ENCODE data around the gene RAPGEF5.

RAPGEF5 gene

GRCh38 chr7:22361320-22361719 lies 4.4 kb upstream of the RAPGEF5 start:
- Histone ChIP-seq H3K36me3 (ENCODE audit: insufficient read depth, low read length) (no peaks in the 10 kb centered on the region), H3K27ac (ENCODE audit: low read depth, low read length) (no peak overlapping the region), H3K27me3 (ENCODE audit: insufficient read depth, low read length) (peaks cover 5% of the 10 kb centered on the region), H3K4me1 (ENCODE audit: control insufficient read depth, insufficient read depth, low read length, unreplicated experiment) (no peaks in the 10 kb centered on the region), H3K4me3 (ENCODE audit: low read depth, low read length) (no peak overlapping the region), H3K79me2 (ENCODE audit: control insufficient read depth, insufficient read depth, low read length, unreplicated experiment) (no peaks in the 10 kb centered on the region), H2AFZ (ENCODE audit: low read length, unreplicated experiment) (no peak overlapping the region)

GRCh38 chr7:22358820-22359697 lies 2.1 kb upstream of the RAPGEF5 start:
- Histone ChIP-seq H2AFZ (ENCODE audit: low read length, unreplicated experiment) (no peak overlapping the region), H3K27me3 (ENCODE audit: insufficient read depth, low read length) (peaks cover 22% of the 10 kb centered on the region), H3K79me2 (ENCODE audit: control insufficient read depth, insufficient read depth, low read length, unreplicated experiment) (no peaks in the 10 kb centered on the region), H3K27ac (ENCODE audit: low read depth, low read length) (no peak overlapping the region), H3K4me3 (ENCODE audit: low read depth, low read length) (no peak overlapping the region), H3K36me3 (ENCODE audit: insufficient read depth, low read length) (no peaks in the 10 kb centered on the region), H3K4me1 (ENCODE audit: control insufficient read depth, insufficient read depth, low read length, unreplicated experiment) (no peaks in the 10 kb centered on the region)

- Histone ChIP-seq H3K27me3 (ENCODE audit: insufficient read depth, low read length) (peaks cover 24% of the 10 kb centered on the region), H3K36me3 (ENCODE audit: insufficient read depth, low read length) (no peaks in the 10 kb centered on the region), H2AFZ (ENCODE audit: low read length, unreplicated experiment) (no peak overlapping the region), H3K4me3 (ENCODE audit: low read depth, low read length) (peak overlapping the region; percentile 66; the same call in 1 of the 2 replicates), H3K4me1 (ENCODE audit: control insufficient read depth, insufficient read depth, low read length, unreplicated experiment) (no peaks in the 10 kb centered on the region), H3K27ac (ENCODE audit: low read depth, low read length) (no peak overlapping the region), H3K79me2 (ENCODE audit: control insufficient read depth, insufficient read depth, low read length, unreplicated experiment) (no peaks in the 10 kb centered on the region)
Measured at GRCh38 chr7:22357311-22358175, 589 bp upstream of the RAPGEF5 start.

- Histone ChIP-seq H3K36me3 (ENCODE audit: insufficient read depth, low read length) (no peaks in the 10 kb centered on the region), H3K4me3 (ENCODE audit: low read depth, low read length) (peak overlapping the region; percentile 66), H2AFZ (ENCODE audit: low read length, unreplicated experiment) (no peak overlapping the region), H3K4me1 (ENCODE audit: control insufficient read depth, insufficient read depth, low read length, unreplicated experiment) (peaks cover 1% of the 10 kb centered on the region), H3K79me2 (ENCODE audit: control insufficient read depth, insufficient read depth, low read length, unreplicated experiment) (no peaks in the 10 kb centered on the region), H3K27me3 (ENCODE audit: insufficient read depth, low read length) (peaks cover 26% of the 10 kb centered on the region), H3K27ac (ENCODE audit: low read depth, low read length) (no peak overlapping the region)
Measured at GRCh38 chr7:22356010-22356691, 803 bp downstream of the RAPGEF5 start.

GRCh38 chr7:22355620-22356009 lies 1.3 kb downstream of the RAPGEF5 start:
- no peak overlapping the region; the same call in 1 of the 2 replicates for H3K4me3 ChIP-seq (ENCODE audit: low read depth, low read length)
- H3K36me3 ChIP-seq (ENCODE audit: insufficient read depth, low read length): no peaks in the 10 kb centered on the region
- H3K4me1 ChIP-seq (ENCODE audit: control insufficient read depth, insufficient read depth, low read length, unreplicated experiment): peaks cover 7% of the 10 kb centered on the region
- H2AFZ ChIP-seq (ENCODE audit: low read length, unreplicated experiment): no peak overlapping the region
- peaks cover 26% of the 10 kb centered on the region for H3K27me3 ChIP-seq (ENCODE audit: insufficient read depth, low read length)
- no peaks in the 10 kb centered on the region for H3K79me2 ChIP-seq (ENCODE audit: control insufficient read depth, insufficient read depth, low read length, unreplicated experiment)
- H3K27ac ChIP-seq (ENCODE audit: low read depth, low read length): no peak overlapping the region

- H2AFZ ChIP-seq (ENCODE audit: low read length, unreplicated experiment): no peak overlapping the region
- H3K27ac ChIP-seq (ENCODE audit: low read depth, low read length): no peak overlapping the region
- H3K4me3 ChIP-seq (ENCODE audit: low read depth, low read length): no peak overlapping the region
- peaks cover 9% of the 10 kb centered on the region for H3K4me1 ChIP-seq (ENCODE audit: control insufficient read depth, insufficient read depth, low read length, unreplicated experiment)
- no peaks in the 10 kb centered on the region for H3K36me3 ChIP-seq (ENCODE audit: insufficient read depth, low read length)
- no peaks in the 10 kb centered on the region for H3K79me2 ChIP-seq (ENCODE audit: control insufficient read depth, insufficient read depth, low read length, unreplicated experiment)
- peaks cover 26% of the 10 kb centered on the region for H3K27me3 ChIP-seq (ENCODE audit: insufficient read depth, low read length)
Measured at GRCh38 chr7:22354462-22354861, 2.5 kb downstream of the RAPGEF5 start.

GRCh38 chr7:22352887-22353286 lies 4.1 kb downstream of the RAPGEF5 start:
- Histone ChIP-seq H3K27ac (ENCODE audit: low read depth, low read length) (no peak overlapping the region), H3K4me1 (ENCODE audit: control insufficient read depth, insufficient read depth, low read length, unreplicated experiment) (peaks cover 9% of the 10 kb centered on the region), H2AFZ (ENCODE audit: low read length, unreplicated experiment) (no peak overlapping the region), H3K27me3 (ENCODE audit: insufficient read depth, low read length) (peaks cover 26% of the 10 kb centered on the region), H3K36me3 (ENCODE audit: insufficient read depth, low read length) (no peaks in the 10 kb centered on the region), H3K4me3 (ENCODE audit: low read depth, low read length) (no peak overlapping the region), H3K79me2 (ENCODE audit: control insufficient read depth, insufficient read depth, low read length, unreplicated experiment) (no peaks in the 10 kb centered on the region)

GRCh38 chr7:22351878-22352277 lies 5.1 kb downstream of the RAPGEF5 start:
- Histone ChIP-seq H3K27ac (ENCODE audit: low read depth, low read length) (no peak overlapping the region), H3K36me3 (ENCODE audit: insufficient read depth, low read length) (no peaks in the 10 kb centered on the region), H3K4me3 (ENCODE audit: low read depth, low read length) (no peak overlapping the region), H3K4me1 (ENCODE audit: control insufficient read depth, insufficient read depth, low read length, unreplicated experiment) (peaks cover 9% of the 10 kb centered on the region), H3K27me3 (ENCODE audit: insufficient read depth, low read length) (peaks cover 23% of the 10 kb centered on the region), H2AFZ (ENCODE audit: low read length, unreplicated experiment) (no peak overlapping the region), H3K79me2 (ENCODE audit: control insufficient read depth, insufficient read depth, low read length, unreplicated experiment) (no peaks in the 10 kb centered on the region)

GRCh38 chr7:22351329-22351692 lies 5.6 kb downstream of the RAPGEF5 start:
- no peaks in the 10 kb centered on the region for H3K79me2 ChIP-seq (ENCODE audit: control insufficient read depth, insufficient read depth, low read length, unreplicated experiment)
- no peak overlapping the region for H2AFZ ChIP-seq (ENCODE audit: low read length, unreplicated experiment)
- H3K4me1 ChIP-seq (ENCODE audit: control insufficient read depth, insufficient read depth, low read length, unreplicated experiment): peaks cover 9% of the 10 kb centered on the region
- peaks cover 21% of the 10 kb centered on the region for H3K27me3 ChIP-seq (ENCODE audit: insufficient read depth, low read length)
- H3K27ac ChIP-seq (ENCODE audit: low read depth, low read length): no peak overlapping the region
- H3K36me3 ChIP-seq (ENCODE audit: insufficient read depth, low read length): no peaks in the 10 kb centered on the region
- no peak overlapping the region for H3K4me3 ChIP-seq (ENCODE audit: low read depth, low read length)

GRCh38 chr7:22350466-22351328 lies 6.3 kb downstream of the RAPGEF5 start:
- Histone ChIP-seq H3K79me2 (ENCODE audit: control insufficient read depth, insufficient read depth, low read length, unreplicated experiment) (no peaks in the 10 kb centered on the region), H2AFZ (ENCODE audit: low read length, unreplicated experiment) (no peak overlapping the region), H3K27me3 (ENCODE audit: insufficient read depth, low read length) (peaks cover 15% of the 10 kb centered on the region), H3K4me1 (ENCODE audit: control insufficient read depth, insufficient read depth, low read length, unreplicated experiment) (peaks cover 9% of the 10 kb centered on the region), H3K27ac (ENCODE audit: low read depth, low read length) (no peak overlapping the region), H3K4me3 (ENCODE audit: low read depth, low read length) (no peak overlapping the region), H3K36me3 (ENCODE audit: insufficient read depth, low read length) (no peaks in the 10 kb centered on the region)

Measured in ACC112 (cell line).